Tibial artery (tissue), 4 donors: ENCODE measurements around the gene PTPRD.

Experiments
- DNase-seq, 2 donors: peaks; one replicate each; pipeline ENCODE4 v3.0.0-alpha.2; 2019
- H3K27ac ChIP-seq, 2 donors: fragments of 200-600 bp; sonication (generic) in 1 of 2; 1 replicate in 1 of 2; 2 replicates in 1 of 2; pipeline ENCODE4 v1.5.1; 2018 to 2019; ENCODE audit warnings: mild to moderate bottlenecking in 1 of 2
- H3K27me3 ChIP-seq, 2 donors: fragments of 200-600 bp; sonication (generic) in 1 of 2; one replicate each; pipeline versions ENCODE4 v1.5.1 to v1.6.0; 2016 to 2019
- H3K36me3 ChIP-seq, 3 donors: fragments of 200-600 bp; sonication (generic) in 2 of 3; one replicate each; pipeline ENCODE4 v1.5.1; 2016 to 2019; ENCODE audit warnings: mild to moderate bottlenecking in 2 of 3
- H3K4me1 ChIP-seq, 4 donors: fragments of 200-600 bp; sonication (generic) in 2 of 4; 1 replicate in 3 of 4; 2 replicates in 1 of 4; pipeline ENCODE4 v1.5.1; 2016 to 2019
- H3K4me3 ChIP-seq, 2 donors: fragments of 200-600 bp; sonication (generic) in 1 of 2; 1 replicate in 1 of 2; 2 replicates in 1 of 2; pipeline ENCODE4 v1.5.1; 2018 to 2019; ENCODE audit warnings: mild to moderate bottlenecking in 2 of 2
- H3K9me3 ChIP-seq, 3 donors: fragments of 200-600 bp; sonication (generic) in 1 of 3; one replicate each; pipeline ENCODE4 v1.5.1; 2016 to 2019
- CTCF ChIP-seq, 2 experiments: fragments of 200-600 bp in 1 of 2; fragments of 450-650 bp in 1 of 2; IDR thresholded peaks; one replicate each; pipeline ENCODE4 v1.5.1; 2017 to 2019; ENCODE audit warnings: antibody characterized with exemption in 2 of 2, mild to moderate bottlenecking in 1 of 2, moderate library complexity in 1 of 2
- intact Hi-C: fragments of 100-400 bp; cut with DNase I; formaldehyde crosslinking; loops from one replicate; pipeline ENCODE4 v1.15.0; 2023; ENCODE audit warnings: low total_unique reads

PTPRD gene

GRCh38 chr9:8651070-8651845 is 1961.5 kb downstream of the PTPRD start:
- Histone ChIP-seq H3K27ac (no peak overlapping the region), H3K36me3 (no peaks in the 10 kb centered on the region), H3K4me1 (peaks cover 0 to 24% (median 2%) of the 10 kb centered on the region in 4 donors), H3K4me3 (no peak overlapping the region), H3K9me3 (no peaks in the 10 kb centered on the region), H3K27me3 (no peaks in the 10 kb centered on the region)
- no peak for TF ChIP-seq CTCF (IDR thresholded peaks at IDR 0.05)
- intact Hi-C loops: no loop called here
- no peak for DNase-seq

GRCh38 chr9:8649807-8650206 is 1963.0 kb downstream of the PTPRD start:
- Histone ChIP-seq H3K4me3 (no peak overlapping the region), H3K36me3 (no peaks in the 10 kb centered on the region), H3K9me3 (no peaks in the 10 kb centered on the region), H3K27me3 (no peaks in the 10 kb centered on the region), H3K27ac (no peak overlapping the region), H3K4me1 (peaks cover 0 to 24% (median 2%) of the 10 kb centered on the region in 4 donors)
- TF ChIP-seq CTCF (IDR thresholded peaks at IDR 0.05): no peak
- intact Hi-C loops: no loop called here
- no peak for DNase-seq

GRCh38 chr9:8649160-8649559 is 1963.6 kb downstream of the PTPRD start:
- H3K9me3 ChIP-seq: no peaks in the 10 kb centered on the region
- TF ChIP-seq CTCF (IDR thresholded peaks at IDR 0.05): no peak
- no peak overlapping the region for H3K4me3 ChIP-seq
- intact Hi-C loops: no loop called here
- H3K27me3 ChIP-seq: no peaks in the 10 kb centered on the region
- no peaks in the 10 kb centered on the region for H3K36me3 ChIP-seq
- H3K27ac ChIP-seq: no peak overlapping the region
- peaks cover 0 to 24% (median 2%) of the 10 kb centered on the region in 4 donors for H3K4me1 ChIP-seq
- no peak for DNase-seq

GRCh38 chr9:8648271-8648845 is 1964.4 kb downstream of the PTPRD start:
- intact Hi-C loops: no loop called here
- no peaks in the 10 kb centered on the region for H3K9me3 ChIP-seq
- H3K4me3 ChIP-seq: no peak overlapping the region
- TF ChIP-seq CTCF (IDR thresholded peaks at IDR 0.05): no peak
- DNase-seq: no peak
- H3K4me1 ChIP-seq: peaks cover 0 to 24% (median 2%) of the 10 kb centered on the region in 4 donors
- no peaks in the 10 kb centered on the region for H3K36me3 ChIP-seq
- no peaks in the 10 kb centered on the region for H3K27me3 ChIP-seq
- no peak overlapping the region for H3K27ac ChIP-seq

GRCh38 chr9:8647824-8648223 is 1965.0 kb downstream of the PTPRD start:
- Histone ChIP-seq H3K4me1 (peaks cover 0 to 24% (median 2%) of the 10 kb centered on the region in 4 donors), H3K27me3 (no peaks in the 10 kb centered on the region), H3K4me3 (no peak overlapping the region), H3K27ac (no peak overlapping the region), H3K36me3 (no peaks in the 10 kb centered on the region), H3K9me3 (no peaks in the 10 kb centered on the region)
- TF ChIP-seq CTCF (IDR thresholded peaks at IDR 0.05): no peak
- no peak for DNase-seq
- intact Hi-C loops: no loop called here
